Measurements from ENCODE around the gene DGKB. TPM values are rescaled to one million over a fixed set of nuclear protein-coding genes. Genes with fewer than 3 reads are reported as not detected.

The DGKB gene
- polyA plus RNA-seq, 1 donor (not counting 4 experiments of a cell fraction or from before 2014, with no cell fraction given): 0.01 TPM

DNA sequence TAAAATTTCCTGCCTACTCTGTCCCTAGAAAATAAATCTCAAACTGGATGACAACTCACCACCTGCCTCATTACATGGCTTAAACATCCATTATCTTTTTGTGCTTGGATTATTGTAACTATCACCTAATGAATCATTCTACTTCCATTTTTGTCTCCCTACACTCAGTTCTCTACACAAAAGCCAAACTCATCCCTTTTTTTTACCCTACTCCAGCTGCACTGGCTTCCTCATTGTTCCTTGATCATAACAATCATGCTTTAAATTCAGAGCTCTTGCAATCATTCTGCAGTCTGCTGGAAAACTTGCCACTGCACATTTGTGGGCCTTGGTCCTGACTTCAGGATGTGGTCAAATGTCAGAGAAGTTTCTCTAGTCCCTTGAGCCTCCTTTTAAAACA is 280.0 kb downstream of the DGKB start:
- Histone ChIP-seq H3K9ac (ENCODE audit: control insufficient read depth, extremely low read depth, insufficient read depth, low read length) (no peak overlapping the region), H3K4me2 (ENCODE audit: control insufficient read depth, extremely low read depth, insufficient read depth, low read depth, low read length) (no peak overlapping the region), H3K4me3 (ENCODE audit: control insufficient read depth in 2 of 3, extremely low read depth in 1 of 3, insufficient read depth in 2 of 3, low read depth in 1 of 3, low read length in 3 of 3) (no peak overlapping the region), H3K4me1 (ENCODE audit: control insufficient read depth, extremely low read depth, insufficient read depth, low read length) (no peaks in the 10 kb centered on the region), H3K27me3 (ENCODE audit: control insufficient read depth, extremely low read depth, insufficient read depth, low read length) (no peaks in the 10 kb centered on the region), H3K36me3 (ENCODE audit: control insufficient read depth in 2 of 2, extremely low read depth in 1 of 2, insufficient read depth in 2 of 2, low read length in 2 of 2) (no peaks in the 10 kb centered on the region), H4K20me1 (ENCODE audit: control insufficient read depth, extremely low read depth, insufficient read depth, low read length) (no peaks in the 10 kb centered on the region), H3K9me3 (ENCODE audit: control insufficient read depth, low read depth, low read length) (no peaks in the 10 kb centered on the region), H2AFZ (ENCODE audit: control insufficient read depth, low read length) (no peak overlapping the region), H3K27ac (ENCODE audit: control insufficient read depth, insufficient read depth, low read length) (no peak overlapping the region), H3K9me1 (ENCODE audit: control insufficient read depth, extremely low read depth, insufficient read depth, low read length) (no peaks in the 10 kb centered on the region), H3K79me2 (ENCODE audit: control insufficient read depth, insufficient read depth, low read length) (no peaks in the 10 kb centered on the region)
- FAIRE-seq (no peak), DNase-seq (ENCODE audit: low read depth, low spot score) (no peak)
- no peak for TF ChIP-seq EZH2 (IDR thresholded peaks at IDR 0.05; ENCODE audit: low read length)
- TF ChIP-seq, protein P1, sequence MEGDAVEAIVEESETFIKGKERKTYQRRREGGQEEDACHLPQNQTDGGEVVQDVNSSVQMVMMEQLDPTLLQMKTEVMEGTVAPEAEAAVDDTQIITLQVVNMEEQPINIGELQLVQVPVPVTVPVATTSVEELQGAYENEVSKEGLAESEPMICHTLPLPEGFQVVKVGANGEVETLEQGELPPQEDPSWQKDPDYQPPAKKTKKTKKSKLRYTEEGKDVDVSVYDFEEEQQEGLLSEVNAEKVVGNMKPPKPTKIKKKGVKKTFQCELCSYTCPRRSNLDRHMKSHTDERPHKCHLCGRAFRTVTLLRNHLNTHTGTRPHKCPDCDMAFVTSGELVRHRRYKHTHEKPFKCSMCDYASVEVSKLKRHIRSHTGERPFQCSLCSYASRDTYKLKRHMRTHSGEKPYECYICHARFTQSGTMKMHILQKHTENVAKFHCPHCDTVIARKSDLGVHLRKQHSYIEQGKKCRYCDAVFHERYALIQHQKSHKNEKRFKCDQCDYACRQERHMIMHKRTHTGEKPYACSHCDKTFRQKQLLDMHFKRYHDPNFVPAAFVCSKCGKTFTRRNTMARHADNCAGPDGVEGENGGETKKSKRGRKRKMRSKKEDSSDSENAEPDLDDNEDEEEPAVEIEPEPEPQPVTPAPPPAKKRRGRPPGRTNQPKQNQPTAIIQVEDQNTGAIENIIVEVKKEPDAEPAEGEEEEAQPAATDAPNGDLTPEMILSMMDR (optimal IDR thresholded peaks at IDR 0.05 in 1 of 3, IDR thresholded peaks at IDR 0.05 in 1 of 3, conservative IDR thresholded peaks at IDR 0.05 in 1 of 3; ENCODE audit: extremely low read depth in 1 of 3, insufficient read depth in 2 of 3, low read length in 3 of 3): no peak
- dilution Hi-C loops (cut with MboI; ENCODE audit: extremely low pct_ligation_motif_present, low sequenced_read_pairs): no loop called here

DNA sequence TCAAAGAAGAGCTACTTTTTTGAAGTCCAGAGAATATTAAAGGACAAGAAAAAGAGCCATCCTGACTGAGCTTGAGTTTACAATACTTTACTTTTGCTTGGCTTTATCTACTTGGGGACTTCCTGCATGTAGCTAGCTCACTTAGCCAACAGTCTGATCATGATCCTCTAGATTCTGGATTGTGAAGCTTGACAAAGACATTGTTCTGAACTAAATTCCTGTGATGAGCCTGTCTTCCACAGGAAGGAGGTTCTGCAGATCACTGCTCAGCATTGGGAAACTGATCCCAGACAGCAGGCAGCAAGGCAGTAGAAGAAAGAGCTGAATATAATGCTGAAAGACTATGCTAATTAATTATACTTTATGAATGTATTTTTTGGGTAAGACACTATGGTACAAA is 296.4 kb downstream of the DGKB start:
- dilution Hi-C loops (cut with MboI; ENCODE audit: extremely low pct_ligation_motif_present, low sequenced_read_pairs): no loop called here
- no peaks in the 10 kb centered on the region for H4K20me1 ChIP-seq (ENCODE audit: control insufficient read depth, extremely low read depth, insufficient read depth, low read length)
- no peak for FAIRE-seq
- H3K36me3 ChIP-seq (ENCODE audit: control insufficient read depth in 2 of 2, extremely low read depth in 1 of 2, insufficient read depth in 2 of 2, low read length in 2 of 2): no peaks in the 10 kb centered on the region
- no peak overlapping the region for H2AFZ ChIP-seq (ENCODE audit: control insufficient read depth, low read length)
- H3K27ac ChIP-seq (ENCODE audit: control insufficient read depth, insufficient read depth, low read length): no peak overlapping the region
- no peak overlapping the region for H3K4me2 ChIP-seq (ENCODE audit: control insufficient read depth, extremely low read depth, insufficient read depth, low read depth, low read length)
- no peaks in the 10 kb centered on the region for H3K27me3 ChIP-seq (ENCODE audit: control insufficient read depth, extremely low read depth, insufficient read depth, low read length)
- H3K9me1 ChIP-seq (ENCODE audit: control insufficient read depth, extremely low read depth, insufficient read depth, low read length): no peaks in the 10 kb centered on the region
- H3K4me1 ChIP-seq (ENCODE audit: control insufficient read depth, extremely low read depth, insufficient read depth, low read length): no peaks in the 10 kb centered on the region
- H3K4me3 ChIP-seq (ENCODE audit: control insufficient read depth in 2 of 3, extremely low read depth in 1 of 3, insufficient read depth in 2 of 3, low read depth in 1 of 3, low read length in 3 of 3): no peak overlapping the region
- no peak overlapping the region for H3K9ac ChIP-seq (ENCODE audit: control insufficient read depth, extremely low read depth, insufficient read depth, low read length)
- TF ChIP-seq EZH2 (IDR thresholded peaks at IDR 0.05; ENCODE audit: low read length): no peak
- TF ChIP-seq, protein P1 (optimal IDR thresholded peaks at IDR 0.05 in 1 of 3, IDR thresholded peaks at IDR 0.05 in 1 of 3, conservative IDR thresholded peaks at IDR 0.05 in 1 of 3; ENCODE audit: extremely low read depth in 1 of 3, insufficient read depth in 2 of 3, low read length in 3 of 3): no peak
- no peaks in the 10 kb centered on the region for H3K79me2 ChIP-seq (ENCODE audit: control insufficient read depth, insufficient read depth, low read length)
- DNase-seq (ENCODE audit: low read depth, low spot score): no peak
- no peaks in the 10 kb centered on the region for H3K9me3 ChIP-seq (ENCODE audit: control insufficient read depth, low read depth, low read length)

Measured in keratinocyte (primary cell).